H4 (cell line): ENCODE measurements around the gene RAPGEF2. TPM values are rescaled to one million over a fixed set of nuclear protein-coding genes. Genes with fewer than 3 reads are reported as not detected.
"Not testable (repeated sequence)": the region's sequence is repeated elsewhere in the genome, so short reads cannot be mapped to it uniquely, and the experiment has no call there.

Experiments used
- DNase-seq: peaks from one replicate; pipeline ENCODE4 v3.0.0-alpha.2; 2015; ENCODE audit warnings: low spot score
- total RNA-seq: library from RNA; depleted of rRNA; stranded (reverse); fragments of >200 nt; shearing (Covaris generic); gene quantifications from 2 replicates; pipeline ENCODE4 v1.2.3, GENCODE V29; 2014

The RAPGEF2 gene
- total RNA-seq, 1 experiment from 2014 or later, result 17.5 TPM

DNA sequence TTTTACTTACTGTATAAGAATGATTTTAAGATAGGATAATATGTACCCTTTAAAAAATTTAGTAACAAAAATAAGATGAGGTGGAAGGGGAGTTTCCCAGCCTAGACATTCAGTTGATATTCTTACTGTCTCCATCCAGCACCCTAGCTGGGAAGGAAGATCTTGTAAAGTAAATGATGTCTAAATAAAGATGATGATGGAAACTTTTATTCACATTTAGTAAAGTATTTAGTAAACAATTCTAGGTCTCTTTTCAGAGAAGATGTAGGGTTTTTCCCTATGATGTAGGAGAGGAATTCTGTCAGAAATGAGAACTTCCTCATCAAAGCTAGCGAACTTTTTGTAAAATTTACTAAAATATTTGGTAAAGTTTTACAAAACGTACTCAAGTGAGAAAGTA is 136.8 kb downstream of the RAPGEF2 start:
- no peak for DNase-seq

DNA sequence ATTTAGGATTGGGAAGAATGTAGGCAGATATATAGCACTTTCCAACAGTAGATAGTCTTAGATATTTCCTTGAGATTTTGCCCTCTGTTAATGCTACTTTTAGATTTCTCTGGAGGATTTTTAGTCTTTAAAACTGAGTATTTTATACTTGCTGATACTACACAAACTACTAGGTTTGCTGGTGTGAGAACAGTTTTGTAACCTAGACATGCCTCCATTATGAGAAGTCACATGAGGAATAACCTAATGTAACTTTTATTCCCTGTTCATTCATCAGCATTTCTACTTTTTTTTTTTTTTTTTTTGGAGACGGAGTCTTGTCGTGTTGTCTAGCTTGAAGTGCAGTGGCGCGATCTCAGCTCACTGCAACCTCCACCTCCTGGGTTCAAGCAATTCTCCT is 137.2 kb downstream of the RAPGEF2 start:
- DNase-seq, result no peak

DNA sequence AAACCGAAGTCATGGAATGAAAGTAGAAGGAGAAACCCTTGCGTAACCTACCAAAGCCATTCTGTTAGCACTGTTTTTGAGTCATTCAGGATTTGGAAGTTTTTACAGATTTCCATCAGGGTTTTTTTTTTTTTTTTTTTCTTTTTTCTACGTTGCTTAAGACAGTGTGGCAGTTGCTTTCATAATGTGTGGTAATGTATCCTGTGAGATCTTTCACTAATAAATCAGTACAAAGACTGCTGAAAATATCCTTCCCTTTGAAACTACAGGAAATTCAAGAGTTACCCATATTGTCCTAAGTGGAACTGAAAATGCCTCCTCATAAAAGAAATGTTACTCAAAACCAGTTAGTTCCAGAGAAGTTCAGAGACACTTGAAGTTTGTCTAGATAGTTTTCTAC is 137.8 kb downstream of the RAPGEF2 start:
- DNase-seq, result no peak

DNA sequence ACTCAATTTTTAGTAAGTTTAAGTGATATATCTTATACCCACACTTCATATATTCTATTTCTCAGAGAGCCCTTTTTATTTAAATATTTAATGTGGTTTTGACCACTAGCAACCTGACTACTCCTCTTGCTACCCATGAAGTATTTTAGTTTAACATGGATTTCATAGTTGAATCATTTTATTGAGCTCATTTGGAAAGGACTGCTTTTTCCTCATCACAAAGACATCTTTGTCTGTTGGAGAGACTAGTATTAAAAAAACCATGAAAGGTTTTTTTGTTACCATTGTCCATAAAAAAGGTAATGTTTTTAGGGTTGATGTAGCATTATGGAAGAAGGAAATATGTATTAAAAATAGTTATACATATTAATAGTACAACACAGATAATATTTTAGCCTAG is 139.5 kb downstream of the RAPGEF2 start:
- no peak for DNase-seq

DNA sequence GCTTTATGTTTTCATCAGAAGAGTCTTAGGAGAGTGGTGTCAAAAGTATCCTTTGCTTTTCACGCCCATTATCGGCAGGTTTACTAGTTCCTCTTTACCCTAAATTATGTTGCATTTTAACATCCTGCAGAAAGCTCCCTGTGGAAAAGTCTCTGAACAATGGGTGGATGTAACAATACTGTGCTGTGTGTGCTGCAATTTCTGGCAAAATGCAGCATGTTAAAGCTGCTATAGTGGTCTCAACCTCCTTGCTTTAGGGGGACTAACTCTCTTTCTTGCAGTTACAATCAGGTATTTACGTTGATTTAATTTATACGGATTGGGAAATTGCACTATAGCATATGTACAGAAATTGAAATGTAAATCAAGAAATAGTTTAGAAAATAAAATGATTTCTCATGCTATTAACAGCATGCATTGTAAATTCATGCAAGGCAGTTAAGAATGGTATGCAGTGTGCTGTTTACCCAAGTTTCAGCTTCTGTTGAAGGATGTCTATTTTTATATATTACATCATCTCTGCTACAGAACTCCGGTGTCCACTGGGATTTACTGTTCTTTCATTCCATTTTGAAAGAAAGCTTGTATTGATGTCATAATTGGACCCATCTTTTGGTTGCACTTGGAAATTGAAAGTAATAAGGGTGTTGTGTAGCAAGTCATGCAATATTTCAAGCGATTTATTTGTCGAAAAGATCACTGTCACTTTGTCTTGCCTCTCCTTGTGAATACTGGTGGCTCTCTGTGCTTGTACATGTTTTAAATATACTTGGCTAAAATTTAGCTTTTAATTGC is 145.7 kb downstream of the RAPGEF2 start:
- peak; percentile 17 for DNase-seq

DNA sequence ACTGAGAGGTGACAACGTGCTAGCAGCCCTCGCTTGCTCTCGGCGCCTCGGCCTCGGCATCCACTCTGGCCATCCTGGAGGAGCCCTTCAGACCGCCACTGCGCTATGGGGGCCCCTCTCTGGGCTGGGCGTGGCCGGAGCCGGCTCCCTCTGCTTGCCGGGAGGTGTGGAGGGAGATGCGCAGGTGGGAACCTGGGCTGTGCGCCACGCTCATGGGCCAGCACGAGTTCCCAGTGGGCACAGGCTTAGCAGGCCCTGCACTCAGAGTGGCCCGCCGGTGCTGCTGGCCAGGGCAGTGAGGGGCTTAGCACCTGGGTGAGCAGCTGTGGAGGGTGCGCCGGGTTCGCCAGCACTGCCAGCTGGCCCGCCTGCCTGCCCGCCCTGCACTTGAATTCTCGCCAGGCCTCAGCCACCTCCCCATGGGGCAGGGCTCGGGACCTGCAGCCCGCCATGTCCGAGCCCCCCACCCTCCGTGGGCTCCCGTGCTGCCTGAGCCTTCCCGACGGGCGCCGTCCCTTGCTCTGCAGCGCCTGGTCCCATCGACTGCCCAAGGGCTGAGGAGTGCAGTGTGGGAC is 148.0 kb downstream of the RAPGEF2 start:
- no peak for DNase-seq

DNA sequence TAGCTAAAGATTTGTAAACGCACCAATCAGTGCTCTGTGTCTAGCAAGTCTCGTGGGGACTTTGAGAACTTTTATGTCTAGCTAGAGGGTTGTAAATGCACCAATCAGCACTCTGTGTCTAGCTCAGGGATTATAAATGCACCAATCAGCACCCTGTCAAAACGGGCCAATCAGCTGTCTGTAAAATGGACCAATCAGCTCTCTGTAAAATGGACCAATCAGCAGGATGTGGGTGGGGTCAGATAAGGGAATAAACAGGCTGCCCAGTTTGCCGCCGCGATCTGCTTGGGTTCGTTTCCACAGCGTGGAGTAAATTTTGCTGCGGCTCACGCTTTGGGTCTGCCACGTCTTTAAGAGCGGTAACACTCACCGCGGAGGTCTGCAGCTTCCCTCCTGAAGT is 148.7 kb downstream of the RAPGEF2 start:
- DNase-seq, result not testable (repeated sequence)

DNA sequence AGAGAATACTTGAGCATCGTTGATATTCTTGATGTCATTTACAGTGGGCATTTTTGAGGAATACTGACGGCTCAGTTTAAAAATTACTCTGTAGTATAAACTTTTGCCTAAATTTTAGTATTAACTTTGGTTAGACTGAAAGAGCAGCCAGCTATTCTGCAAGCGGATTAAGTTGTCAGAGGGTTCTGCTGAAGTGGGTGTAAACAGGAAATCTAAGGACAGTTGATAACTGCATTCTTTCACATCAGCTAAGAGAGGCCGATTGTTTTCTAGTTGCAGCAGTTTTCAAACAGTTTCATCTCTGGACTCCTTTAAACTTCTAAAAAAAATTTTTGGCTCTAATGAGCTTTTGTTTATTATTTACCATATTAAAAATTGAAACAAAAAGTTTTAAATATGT is 149.6 kb downstream of the RAPGEF2 start:
- no peak for DNase-seq

DNA sequence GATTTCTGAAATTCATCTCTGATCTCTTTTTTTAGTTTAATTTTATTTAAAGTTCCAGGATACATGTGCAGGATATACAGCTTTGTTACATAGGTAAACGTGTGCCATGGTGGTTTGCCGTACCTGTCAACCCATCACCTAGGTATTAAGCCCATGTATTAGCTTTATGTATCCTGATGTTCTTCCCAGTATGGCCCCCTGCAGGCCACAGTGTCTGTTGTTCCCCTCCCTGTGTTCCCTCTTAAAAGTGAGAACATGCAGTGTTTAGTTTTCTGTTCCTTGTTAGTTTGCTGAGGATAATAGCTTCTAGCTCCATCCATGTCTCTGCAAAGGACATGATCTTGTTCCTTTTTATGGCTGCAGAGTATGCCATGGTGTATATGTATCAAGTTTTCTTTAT is 153.2 kb downstream of the RAPGEF2 start:
- no peak for DNase-seq

DNA sequence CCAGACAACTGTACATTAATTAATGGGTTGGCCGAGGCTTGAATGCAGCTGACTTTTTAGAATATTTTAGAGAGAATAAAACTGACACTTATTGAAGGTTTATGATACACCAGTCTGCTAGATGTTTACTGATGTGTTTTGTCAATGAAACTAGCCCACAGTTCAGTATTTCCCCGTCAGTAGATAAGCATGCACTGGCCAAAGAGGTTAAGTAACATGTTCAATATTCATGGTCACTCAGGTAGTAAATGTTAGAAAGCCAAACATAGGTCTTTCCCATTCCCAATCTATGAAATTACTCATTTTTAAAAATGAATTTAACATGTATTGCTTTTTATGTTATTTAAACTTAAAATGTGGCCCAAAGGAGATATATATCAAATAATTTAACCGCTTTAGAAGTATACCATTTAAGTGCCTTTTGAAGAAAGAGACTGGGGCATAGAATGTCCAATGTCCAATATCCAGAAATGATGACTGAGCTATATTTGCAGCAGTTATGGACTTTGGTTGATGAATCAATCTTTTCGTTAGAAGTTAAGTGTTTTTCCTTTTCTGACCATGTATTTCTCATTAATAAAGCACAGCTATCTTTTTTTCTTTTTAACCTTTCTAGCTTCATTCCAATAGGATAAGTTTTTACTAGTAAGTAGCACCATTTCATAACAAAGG is 156.1 kb downstream of the RAPGEF2 start:
- no peak for DNase-seq

DNA sequence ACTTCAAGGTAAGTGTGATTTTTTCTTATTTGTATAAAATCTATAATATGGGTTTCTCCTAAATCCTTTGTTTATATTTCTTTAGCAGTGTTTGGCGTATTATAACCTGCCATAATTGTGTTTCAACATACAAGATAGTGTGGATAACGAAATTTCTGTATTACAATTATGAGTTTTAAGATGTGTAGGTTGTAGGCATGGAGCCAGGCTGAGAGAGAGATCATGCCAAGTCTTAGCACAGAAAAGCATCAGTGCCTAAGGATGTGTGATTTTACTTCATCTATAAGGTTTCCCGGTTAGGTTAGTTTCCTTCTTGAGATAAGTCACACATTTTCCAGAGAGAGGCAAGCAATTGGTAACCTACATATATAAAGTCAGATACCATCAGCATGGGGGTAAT is 161.2 kb downstream of the RAPGEF2 start:
- DNase-seq, result no peak

DNA sequence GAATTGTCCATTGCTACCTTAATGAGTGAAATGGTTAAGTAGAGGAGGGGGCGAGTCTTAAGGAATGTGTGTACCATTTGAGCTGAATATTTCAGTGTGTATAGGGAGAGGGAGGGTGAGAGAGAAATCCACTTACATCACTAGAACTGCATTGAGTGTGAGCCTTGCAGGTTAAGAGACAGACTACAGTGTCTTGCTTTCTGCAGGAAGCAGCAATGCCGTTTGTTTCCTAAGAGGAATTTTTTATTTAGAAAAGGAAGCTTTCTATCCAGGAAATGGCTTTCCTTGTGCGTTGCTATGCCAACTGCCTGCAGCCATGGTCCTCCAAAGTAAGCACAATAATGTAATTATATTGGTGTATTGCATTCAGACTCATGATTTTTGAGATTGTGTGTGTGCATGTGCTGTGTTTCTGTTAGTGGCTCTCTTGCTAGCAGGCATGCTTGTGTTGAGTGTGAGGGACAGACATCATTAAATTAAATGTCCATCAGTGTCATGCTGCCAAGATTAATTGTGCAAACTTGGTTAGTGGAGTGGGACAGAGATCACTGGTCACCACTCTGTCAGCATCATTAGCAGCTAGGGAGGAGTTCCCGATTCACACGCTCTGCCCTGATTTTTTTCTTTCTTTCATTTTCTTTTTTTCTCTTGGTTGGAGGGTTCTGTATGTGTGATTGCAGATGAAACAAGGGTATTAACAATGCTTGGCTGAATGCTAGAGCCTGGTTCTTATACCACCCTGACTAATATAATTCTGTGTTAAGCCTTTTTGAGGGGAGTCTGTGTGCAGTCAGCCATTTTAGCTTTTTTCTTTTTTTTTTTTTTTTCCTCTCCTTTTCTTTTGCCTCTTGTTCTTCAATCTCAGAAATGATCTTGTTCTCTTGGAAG is 164.3 kb downstream of the RAPGEF2 start:
- no peak for DNase-seq

DNA sequence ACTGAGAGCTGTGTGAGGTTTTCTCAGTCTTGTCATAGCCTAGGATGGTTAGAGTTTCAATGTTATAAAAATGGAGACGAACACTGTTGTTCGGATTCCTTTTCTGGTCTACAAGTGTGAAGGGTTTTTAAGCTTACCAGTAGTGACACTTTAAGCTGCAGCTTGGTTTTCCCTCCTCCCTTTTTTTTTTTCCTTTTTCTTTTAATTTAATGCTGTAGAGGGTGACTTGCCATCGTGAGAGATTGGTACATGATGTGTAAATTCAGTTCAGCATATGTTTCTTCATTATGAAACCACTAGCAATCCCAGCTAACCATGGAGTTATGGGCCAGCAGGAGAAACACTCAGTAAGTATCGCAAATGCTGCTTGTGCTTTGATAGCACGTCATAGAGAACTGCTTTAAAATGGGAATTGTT is 165.0 kb downstream of the RAPGEF2 start:
- DNase-seq, result no peak

DNA sequence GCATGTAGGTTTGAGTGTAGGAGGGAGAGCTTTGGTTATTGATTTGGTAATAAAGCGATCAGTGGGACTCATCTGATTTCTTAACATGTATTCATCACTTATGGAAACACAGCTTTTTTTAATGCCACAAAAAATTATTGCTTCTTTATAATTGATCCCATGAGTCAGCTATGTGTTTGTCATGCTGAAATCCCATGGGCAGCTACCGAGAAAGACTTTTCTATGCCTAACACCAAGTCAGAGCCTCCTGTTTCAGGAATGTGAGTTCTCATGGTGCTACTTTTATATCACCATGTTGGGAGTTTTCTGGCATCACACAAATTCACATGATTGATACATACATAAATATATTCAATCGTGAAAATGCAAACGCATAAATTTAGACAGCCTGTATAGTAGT is 165.7 kb downstream of the RAPGEF2 start:
- DNase-seq, result no peak

DNA sequence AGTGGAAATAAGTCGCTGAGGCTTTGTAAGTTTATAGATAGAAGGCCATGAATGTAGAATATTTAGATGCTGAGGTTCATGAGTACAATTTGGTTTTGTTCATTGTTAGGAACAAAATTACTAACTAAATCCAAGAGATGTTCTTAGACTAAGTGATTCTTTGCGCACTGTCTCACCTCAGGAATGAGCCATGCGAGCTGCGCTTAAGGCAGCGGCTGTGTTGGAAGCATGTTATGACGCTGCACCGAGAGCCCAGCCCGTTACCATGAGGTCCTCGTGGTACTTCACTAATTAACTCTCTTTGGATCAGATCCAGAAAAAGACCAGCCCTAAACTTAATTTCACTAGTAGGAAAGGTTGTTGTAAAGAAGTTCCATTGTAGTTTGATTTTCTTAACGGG is 166.2 kb downstream of the RAPGEF2 start:
- no peak for DNase-seq

DNA sequence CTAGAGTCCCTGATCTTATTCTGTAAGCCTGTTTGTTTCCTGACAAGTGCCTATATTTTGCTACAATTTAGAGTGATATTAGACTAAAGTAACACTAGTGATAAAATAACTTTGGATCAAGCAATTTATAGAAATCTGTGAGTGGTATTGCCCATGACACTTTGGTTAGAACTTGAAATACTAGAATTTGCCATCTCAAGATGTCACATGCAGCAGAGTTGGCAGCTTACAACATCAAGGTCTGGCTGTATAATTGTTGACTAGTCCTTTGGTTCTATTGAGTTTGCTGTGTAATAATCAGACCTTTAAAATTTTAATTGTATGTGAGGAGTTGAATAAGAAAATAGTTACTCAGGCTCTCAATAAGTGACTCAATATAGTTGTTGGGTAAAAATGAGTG is 167.1 kb downstream of the RAPGEF2 start:
- no peak for DNase-seq

DNA sequence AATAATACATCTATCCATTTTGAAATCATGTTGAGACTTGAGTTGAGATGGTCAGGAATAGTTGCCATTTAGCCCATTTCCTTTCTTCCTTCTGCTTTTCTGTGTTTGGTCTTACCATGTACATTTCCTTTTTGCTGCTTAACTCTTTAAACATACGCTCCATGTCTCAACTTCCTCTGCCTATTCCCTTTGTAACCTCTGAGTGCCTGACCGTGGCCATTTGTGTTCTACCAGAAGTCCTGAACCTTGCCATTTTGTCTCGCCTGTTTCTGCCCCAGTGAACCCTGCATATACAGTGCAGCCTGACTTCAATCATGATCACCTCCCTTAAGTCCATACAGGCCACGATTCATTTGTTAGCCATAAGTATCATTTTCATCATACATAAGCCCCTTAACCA is 169.0 kb downstream of the RAPGEF2 start:
- no peak for DNase-seq

DNA sequence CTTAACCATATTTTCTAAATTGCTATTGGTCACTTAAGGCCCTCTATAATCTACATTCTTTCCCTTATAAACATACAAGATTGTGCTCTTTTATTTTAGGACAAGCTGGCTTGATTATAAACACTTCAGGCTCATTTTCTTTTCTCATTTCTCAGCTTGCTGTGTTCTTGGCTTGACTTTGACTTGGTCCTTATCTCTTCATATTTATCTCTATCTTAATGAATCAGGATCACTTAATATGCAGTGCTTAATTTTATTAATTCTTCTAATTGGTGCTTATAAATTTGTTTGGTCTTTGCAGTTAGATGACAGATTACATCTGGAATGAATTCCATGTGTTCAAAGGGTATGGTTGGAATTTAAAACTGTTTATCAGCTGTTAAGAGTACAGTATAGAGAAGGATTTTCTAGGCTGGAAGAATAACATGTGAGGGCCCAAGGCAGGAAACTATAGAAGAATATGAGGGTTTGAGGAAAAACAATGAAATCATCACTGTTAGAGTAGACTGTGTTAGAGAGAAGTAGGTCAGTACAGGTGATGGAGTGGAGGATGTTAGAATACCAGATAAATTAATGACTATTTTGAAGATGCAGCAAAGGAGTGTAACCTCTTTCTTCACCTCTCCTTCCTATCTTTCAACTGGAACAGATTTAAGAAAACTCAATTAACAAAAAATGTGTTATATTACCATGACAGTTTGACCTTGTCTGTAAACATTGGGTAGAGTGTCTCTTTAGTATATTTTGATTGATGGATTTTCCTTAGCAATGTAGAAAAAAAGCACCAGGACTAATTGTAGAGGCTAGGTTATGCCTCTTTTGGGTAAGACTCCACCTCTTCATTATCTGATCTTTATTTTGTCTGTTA is 169.6 kb downstream of the RAPGEF2 start:
- DNase-seq, result no peak

DNA sequence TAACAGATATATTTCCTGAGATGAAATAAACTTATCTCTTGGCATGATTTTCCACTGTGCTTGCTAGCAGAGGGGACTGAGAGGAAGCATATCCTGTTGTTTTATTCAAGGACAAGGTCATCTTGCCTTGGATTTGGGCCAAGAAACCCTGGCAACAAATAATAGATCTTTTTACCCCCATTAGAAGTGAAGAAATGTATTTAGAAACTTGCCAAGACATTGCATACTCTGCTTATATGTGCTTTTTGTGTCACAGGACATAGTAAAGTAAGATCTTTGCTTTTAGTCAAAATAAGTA is 170.2 kb downstream of the RAPGEF2 start:
- DNase-seq, result no peak

DNA sequence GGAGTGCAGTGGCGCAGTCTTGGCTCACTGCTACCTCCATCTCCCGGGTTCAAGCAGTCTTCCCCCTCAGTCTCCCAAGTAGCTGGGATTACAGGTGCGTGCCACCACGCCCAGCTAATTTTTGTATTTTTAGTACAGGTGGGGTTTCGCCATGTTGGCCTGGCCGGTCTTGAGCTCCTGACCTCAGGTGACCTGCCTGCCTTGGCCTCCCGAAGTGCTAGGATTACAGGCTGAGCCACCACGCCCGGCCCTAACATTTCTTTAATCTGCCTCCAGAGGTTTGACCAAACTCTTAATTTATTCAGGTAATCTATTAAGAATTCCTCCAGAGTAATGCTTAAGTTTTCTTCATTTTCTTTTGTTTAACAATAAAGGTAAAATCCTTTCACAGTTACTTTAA is 171.0 kb downstream of the RAPGEF2 start:
- DNase-seq, result no peak

DNA sequence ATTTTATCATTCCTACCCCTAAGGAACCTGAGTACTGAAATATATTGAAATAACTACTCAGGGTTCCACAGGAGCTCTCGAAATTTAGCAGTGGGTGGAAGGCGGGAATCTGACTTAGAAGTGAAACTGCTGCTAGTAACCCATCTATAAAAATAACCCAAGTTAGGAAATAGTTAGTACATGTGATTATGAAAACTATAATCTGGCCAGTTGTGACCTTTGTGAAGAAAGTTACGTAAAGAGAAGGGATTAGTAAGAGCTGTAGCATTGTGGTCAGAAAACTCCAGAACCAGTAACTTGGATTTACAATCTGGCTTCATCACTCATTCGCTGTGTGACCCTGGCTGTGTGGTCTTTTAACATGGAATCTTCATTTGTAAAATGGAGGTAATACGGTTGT is 175.5 kb downstream of the RAPGEF2 start:
- DNase-seq, result no peak
